Neural cell (in vitro differentiated cells): ENCODE results near the gene KCTD11. TPM values are rescaled to one million over a fixed set of nuclear protein-coding genes. Genes with fewer than 3 reads are reported as not detected.

Experiments used
- H2AFZ ChIP-seq: fragments of 200-600, 300-800 bp; sonication (generic), shearing (Covaris generic); 2 replicates; pipeline ENCODE4 v1.6.0; 2014; ENCODE audit warnings: low read depth, mild to moderate bottlenecking, antibody characterized with exemption, low read length, moderate library complexity
- H3F3A ChIP-seq: fragments of 200-600 bp; shearing (Covaris generic); 2 replicates; pipeline ENCODE4 v1.6.1; 2016; ENCODE audit warnings: mild to moderate bottlenecking, moderate library complexity, mixed read lengths, antibody characterized with exemption, low read length; ENCODE audit not compliant: insufficient read depth, poor library complexity, severe bottlenecking
- H3K27ac ChIP-seq: fragments of 200-600, 300-800 bp; sonication (generic), shearing (Covaris generic); 2 replicates; pipeline ENCODE4 v1.5.1; 2014; ENCODE audit warnings: mild to moderate bottlenecking, low read length, moderate library complexity
- H3K27me3 ChIP-seq: fragments of 300-800, 200-600 bp; sonication (generic), shearing (Covaris generic); 2 replicates; pipeline ENCODE4 v1.6.0; 2014; ENCODE audit warnings: mild to moderate bottlenecking, low read depth, low read length, moderate library complexity; ENCODE audit not compliant: insufficient read depth
- H3K36me3 ChIP-seq: fragments of 300-800, 200-600 bp; sonication (generic), shearing (Covaris generic); 2 replicates; pipeline ENCODE4 v1.5.1; 2014; ENCODE audit warnings: mild to moderate bottlenecking, antibody characterized with exemption, low read length, moderate library complexity; ENCODE audit not compliant: insufficient read depth
- H3K4me2 ChIP-seq: fragments of 300-800, 200-600 bp; sonication (generic), shearing (Covaris generic); 2 replicates; pipeline ENCODE4 v1.6.0; 2014; ENCODE audit warnings: mild to moderate bottlenecking, low read length
- H3K4me3 ChIP-seq: fragments of 300-800, 200-600 bp; sonication (generic), shearing (Covaris generic); 2 replicates; pipeline ENCODE4 v1.5.1; 2014; ENCODE audit warnings: mild to moderate bottlenecking, low read length, moderate library complexity
- H3K79me2 ChIP-seq: fragments of 200-600 bp; shearing (Covaris generic); replicated peaks from 2 replicates; pipeline ENCODE4 v1.6.0; 2014; ENCODE audit warnings: mild to moderate bottlenecking, low read length, moderate library complexity; ENCODE audit not compliant: insufficient read depth
- H3K9ac ChIP-seq: fragments of 300-800, 200-600 bp; sonication (generic), shearing (Covaris generic); 2 replicates; pipeline ENCODE4 v1.6.1; 2016; ENCODE audit warnings: mild to moderate bottlenecking, low read length, mixed read lengths
- H3K9me2 ChIP-seq: fragments of 200-600 bp; shearing (Covaris generic); 2 replicates; pipeline ENCODE4 v1.6.1; 2016; ENCODE audit warnings: mild to moderate bottlenecking, low read length, mixed read lengths; ENCODE audit not compliant: insufficient read depth
- H3K9me3 ChIP-seq: fragments of 200-600, 300-800 bp; sonication (generic), shearing (Covaris generic); 2 replicates; pipeline ENCODE4 v1.6.1; 2016; ENCODE audit warnings: mild to moderate bottlenecking, mixed run types, low read length, moderate library complexity, mixed read lengths
- H4K20me1 ChIP-seq: fragments of 200-600 bp; shearing (Covaris generic); 2 replicates; pipeline ENCODE4 v1.6.1; 2016; ENCODE audit warnings: mild to moderate bottlenecking, mixed run types; ENCODE audit not compliant: insufficient read depth
- CTCF ChIP-seq: fragments of 450-650 bp; IDR thresholded peaks from 2 replicates; pipeline ENCODE4 v1.5.1; 2014; ENCODE audit warnings: antibody characterized with exemption, mild to moderate bottlenecking, moderate library complexity; ENCODE audit not compliant: poor library complexity, severe bottlenecking
- EP300 ChIP-seq: fragments of 450-650 bp; conservative IDR thresholded peaks from 2 replicates; pipeline ENCODE4 v1.6.1; 2014; ENCODE audit warnings: antibody characterized with exemption, mild to moderate bottlenecking, moderate library complexity; ENCODE audit not compliant: poor library complexity, severe bottlenecking
- EZH2 ChIP-seq: fragments of 200-600, 300-800 bp; shearing (Covaris generic), sonication (generic); IDR thresholded peaks from 2 replicates; pipeline ENCODE4 v1.6.1; 2014; ENCODE audit warnings: antibody characterized with exemption, low read length, borderline replicate concordance, mild to moderate bottlenecking; ENCODE audit not compliant: insufficient read depth, poor library complexity, severe bottlenecking
- MXI1 ChIP-seq: fragments of 450-650 bp; conservative IDR thresholded peaks from 2 replicates; pipeline ENCODE4 v1.6.1; 2014; ENCODE audit warnings: antibody characterized with exemption, mild to moderate bottlenecking; ENCODE audit not compliant: poor library complexity, severe bottlenecking
- POLR2AphosphoS5 ChIP-seq: IDR thresholded peaks from 2 replicates; pipeline ENCODE4 v1.6.1; 2012
- RAD21 ChIP-seq: fragments of 450-650 bp; conservative IDR thresholded peaks from 2 replicates; pipeline ENCODE4 v1.6.1; 2014; ENCODE audit warnings: antibody characterized with exemption, mild to moderate bottlenecking, moderate library complexity
- REST ChIP-seq: IDR thresholded peaks from 2 replicates; pipeline ENCODE4 v1.6.1; 2012; ENCODE audit warnings: borderline replicate concordance
- SMC3 ChIP-seq: fragments of 450-650 bp; conservative IDR thresholded peaks from 2 replicates; pipeline ENCODE4 v1.6.1; 2014; ENCODE audit warnings: antibody characterized with exemption, mild to moderate bottlenecking, moderate library complexity; ENCODE audit not compliant: poor library complexity
- TAF1 ChIP-seq: IDR thresholded peaks from 2 replicates; pipeline ENCODE4 v1.6.1; 2012; ENCODE audit warnings: low read depth
- polyA plus RNA-seq: library from polyadenylated mRNA; depleted of rRNA; stranded (reverse); fragments of >200 nt; gene quantifications from 2 replicates; pipeline ENCODE4 v1.2.3, GENCODE V29; 2014

KCTD11 gene
- polyA plus RNA-seq, 1 donor from 2014 or later = 2.8 TPM

GRCh38 chr17:7383371-7383741 lies 31.4 kb downstream of the KCTD11 start:
- H4K20me1 ChIP-seq = no peaks in the 10 kb centered on the region
- H3K79me2 ChIP-seq = no peaks in the 10 kb centered on the region
- no peaks in the 10 kb centered on the region for H3K36me3 ChIP-seq
- H3K27ac ChIP-seq = no peak overlapping the region
- H3K27me3 ChIP-seq = peaks cover 38% of the 10 kb centered on the region
- H3F3A ChIP-seq = no peaks in the 10 kb centered on the region
- no peak overlapping the region for H3K4me3 ChIP-seq
- H3K9me2 ChIP-seq = no peaks in the 10 kb centered on the region
- H3K9ac ChIP-seq = no peak overlapping the region
- no peak overlapping the region for H2AFZ ChIP-seq
- H3K9me3 ChIP-seq = peaks cover 9% of the 10 kb centered on the region
- TF ChIP-seq RAD21 = no peak
- no peak for TF ChIP-seq SMC3
- no peak for TF ChIP-seq POLR2AphosphoS5
- TF ChIP-seq EP300 = no peak
- TF ChIP-seq CTCF = no peak
- no peak for TF ChIP-seq REST
- TF ChIP-seq EZH2 = no peak
- TF ChIP-seq TAF1 = no peak
- TF ChIP-seq MXI1 = no peak
- H3K4me2 ChIP-seq = no peak overlapping the region

GRCh38 chr17:7383742-7384488 lies 32.0 kb downstream of the KCTD11 start:
- Histone ChIP-seq H3K79me2 (no peaks in the 10 kb centered on the region), H2AFZ (no peak overlapping the region)
- no peak for TF ChIP-seq RAD21
- TF ChIP-seq POLR2AphosphoS5 = peak; percentile 33

More at GRCh38 chr17:7383742-7384488, 32.0 kb downstream of the KCTD11 start:
- H3F3A ChIP-seq = no peaks in the 10 kb centered on the region
- peaks cover 2% of the 10 kb centered on the region for H3K36me3 ChIP-seq
- peak overlapping the region; percentile 48 for H3K4me3 ChIP-seq
- H3K9ac ChIP-seq = no peak overlapping the region
- peaks cover 38% of the 10 kb centered on the region for H3K27me3 ChIP-seq
- no peak overlapping the region for H3K4me2 ChIP-seq
- no peaks in the 10 kb centered on the region for H3K9me2 ChIP-seq
- peaks cover 9% of the 10 kb centered on the region for H3K9me3 ChIP-seq
- no peaks in the 10 kb centered on the region for H4K20me1 ChIP-seq
- H3K27ac ChIP-seq = no peak overlapping the region
